Uterus (tissue), 2 donors: Measurements from ENCODE around the gene NGLY1.

ENCODE experiments used
- CTCF ChIP-seq, 4 experiments: fragments of 200-600 bp in 2 of 4; fragments of 450-650 bp in 2 of 4; sonication (generic) in 2 of 4; IDR thresholded peaks; one replicate each; pipeline ENCODE4 v1.5.1; 2016 to 2019; ENCODE audit warnings: antibody characterized with exemption in 4 of 4, mild to moderate bottlenecking in 2 of 4, moderate library complexity in 1 of 4
- POLR2A ChIP-seq, 2 donors: fragments of 450-650 bp; IDR thresholded peaks; one replicate each; pipeline ENCODE4 v1.6.1; 2016; ENCODE audit warnings: antibody characterized with exemption in 2 of 2, mild to moderate bottlenecking in 1 of 2, moderate library complexity in 1 of 2

DNA sequence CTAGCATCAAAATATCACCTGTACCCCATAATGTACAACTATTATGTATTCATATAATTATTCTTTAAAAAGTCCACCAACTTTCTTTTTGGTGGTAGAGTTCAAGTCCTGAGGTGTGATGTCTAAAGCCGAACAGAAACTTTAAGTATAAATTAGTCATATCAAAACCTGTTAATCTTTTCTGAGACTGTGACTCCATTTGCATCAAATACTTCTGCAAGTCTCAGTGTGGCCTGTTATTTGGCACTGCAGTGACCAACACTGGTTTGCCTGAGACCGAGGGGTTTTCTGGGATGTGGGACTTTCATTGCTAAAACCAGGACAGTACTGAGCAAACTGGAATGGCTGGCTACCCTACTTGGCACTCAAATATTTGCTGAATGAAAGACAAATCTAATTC is 7.3 kb downstream of the NGLY1 start:
- no peak for TF ChIP-seq CTCF (IDR thresholded peaks at IDR 0.05)
- TF ChIP-seq POLR2A (IDR thresholded peaks at IDR 0.05), result no peak
